ENCODE data around the gene ELN. TPM values are rescaled to one million over a fixed set of nuclear protein-coding genes. Genes with fewer than 3 reads are reported as not detected.
"Not testable (repeated sequence)": the region's sequence is repeated elsewhere in the genome, so short reads cannot be mapped to it uniquely, and the experiment has no call there.

ELN gene
- total RNA-seq, 2 donors from 2014 or later, result 354 to 999 TPM

GRCh38 chr7:73997056-73997455, 30.9 kb upstream of the ELN start:
- intact Hi-C loops (cut with DNase I), result no loop called here

GRCh38 chr7:73999664-74000435, 28.1 kb upstream of the ELN start:
- DNase-seq (ENCODE audit: low spot score), result peak; percentile 95
- intact Hi-C loops (cut with DNase I), result no loop called here

More at GRCh38 chr7:73997056-73997455, 30.9 kb upstream of the ELN start:
- no peak for DNase-seq (ENCODE audit: low spot score)

- no peak for DNase-seq (ENCODE audit: low spot score)
- intact Hi-C loops (cut with DNase I), result no loop called here
These were observed 27.4 kb upstream of the ELN start for GRCh38 chr7:74000489-74001149.

GRCh38 chr7:74001150-74001494, 26.9 kb upstream of the ELN start:
- DNase-seq (ENCODE audit: low spot score), result no peak
- intact Hi-C loops (cut with DNase I), result no loop called here

- peak; percentile 90 for DNase-seq (ENCODE audit: low spot score)
- intact Hi-C loops (cut with DNase I), result no loop called here
These were observed 25.4 kb upstream of the ELN start for GRCh38 chr7:74002474-74003017.

GRCh38 chr7:74003621-74004020, 24.4 kb upstream of the ELN start:
- no peak for DNase-seq (ENCODE audit: low spot score)
- intact Hi-C loops (cut with DNase I), result no loop called here

GRCh38 chr7:74006032-74006431, 21.9 kb upstream of the ELN start:
- intact Hi-C loops (cut with DNase I), result no loop called here
- no peak for DNase-seq (ENCODE audit: low spot score)

GRCh38 chr7:74006451-74007241, 21.3 kb upstream of the ELN start:
- intact Hi-C loops (cut with DNase I), result no loop called here
- DNase-seq (ENCODE audit: low spot score), result no peak

- no peak for DNase-seq (ENCODE audit: low spot score)
- intact Hi-C loops (cut with DNase I), result no loop called here
These were observed 20.8 kb upstream of the ELN start for GRCh38 chr7:74007242-74007567.

GRCh38 chr7:74008687-74009086, 19.3 kb upstream of the ELN start:
- intact Hi-C loops (cut with DNase I), result no loop called here
- DNase-seq (ENCODE audit: low spot score), result no peak

- intact Hi-C loops (cut with DNase I), result no loop called here
- no peak for DNase-seq (ENCODE audit: low spot score)
These were observed 18.3 kb upstream of the ELN start for GRCh38 chr7:74009719-74010118.

- intact Hi-C loops (cut with DNase I), result no loop called here
- DNase-seq (ENCODE audit: low spot score), result no peak
These were observed 17.6 kb upstream of the ELN start for GRCh38 chr7:74010407-74010806.

GRCh38 chr7:74011421-74011820, 16.6 kb upstream of the ELN start:
- intact Hi-C loops (cut with DNase I); DNase-seq (ENCODE audit: low spot score): not testable (repeated sequence)

GRCh38 chr7:74012842-74013249, 15.1 kb upstream of the ELN start:
- DNase-seq (ENCODE audit: low spot score), result no peak
- intact Hi-C loops (cut with DNase I), result loop anchor here in 1 of 2 donors (1.0 kb wide), 1 partner anchor 48 kb away; no protein-coding TSS in a partner anchor

- DNase-seq (ENCODE audit: low spot score), result no peak
These were observed 14.3 kb upstream of the ELN start for GRCh38 chr7:74013539-74014272.

GRCh38 chr7:74014931-74015330, 13.0 kb upstream of the ELN start:
- intact Hi-C loops (cut with DNase I), result no loop called here
- no peak for DNase-seq (ENCODE audit: low spot score)

More at GRCh38 chr7:74013539-74014272, 14.3 kb upstream of the ELN start:
- intact Hi-C loops (cut with DNase I), result no loop called here

- intact Hi-C loops (cut with DNase I), result no loop called here
- no peak for DNase-seq (ENCODE audit: low spot score)
These were observed 12.3 kb upstream of the ELN start for GRCh38 chr7:74015670-74016069.

GRCh38 chr7:74017125-74017524, 10.8 kb upstream of the ELN start:
- intact Hi-C loops (cut with DNase I), result no loop called here
- no peak for DNase-seq (ENCODE audit: low spot score)

GRCh38 chr7:74018246-74018895, 9.6 kb upstream of the ELN start:
- intact Hi-C loops (cut with DNase I), result no loop called here

More at GRCh38 chr7:74018246-74018895, 9.6 kb upstream of the ELN start:
- no peak for DNase-seq (ENCODE audit: low spot score)

All from posterior vena cava (tissue), 2 donors.